Subcutaneous adipose tissue (tissue), 4 donors: ENCODE data around the gene RFT1. TPM values are rescaled to one million over a fixed set of nuclear protein-coding genes. Genes with fewer than 3 reads are reported as not detected.

Experiments
- CTCF ChIP-seq: fragments of 450-650 bp; IDR thresholded peaks from one replicate; pipeline ENCODE4 v1.5.1; 2016; ENCODE audit warnings: low read depth, mild to moderate bottlenecking, control low read depth, antibody characterized with exemption, moderate library complexity
- total RNA-seq, 4 donors: library from RNA; depleted of rRNA; stranded (reverse); fragments of >200 nt; gene quantifications; one replicate each; pipeline ENCODE4 v1.1.0, GENCODE V29; 2016

The RFT1 gene
- total RNA-seq, 4 donors from 2014 or later: 8.1 to 12.7 (median 10.7) TPM

GRCh38 chr3:53081318-53081717, 48.9 kb downstream of the RFT1 start:
- no peak for TF ChIP-seq CTCF

- no peak for TF ChIP-seq CTCF
These were observed 49.5 kb downstream of the RFT1 start for GRCh38 chr3:53080612-53081205.

GRCh38 chr3:53079791-53080555, 50.3 kb downstream of the RFT1 start:
- TF ChIP-seq CTCF: no peak

- TF ChIP-seq CTCF: no peak
These were observed 51.1 kb downstream of the RFT1 start for GRCh38 chr3:53079147-53079546.

GRCh38 chr3:53078656-53079055, 51.6 kb downstream of the RFT1 start:
- TF ChIP-seq CTCF: no peak

- TF ChIP-seq CTCF: no peak
These were observed 52.6 kb downstream of the RFT1 start for GRCh38 chr3:53077476-53078220.

GRCh38 chr3:53075743-53076140, 54.5 kb downstream of the RFT1 start:
- no peak for TF ChIP-seq CTCF
